GM12864 (cell line): Measurements from ENCODE around the gene BPTF.
"Not testable (repeated sequence)": the region's sequence is repeated elsewhere in the genome, so short reads cannot be mapped to it uniquely, and the experiment has no call there.

Source experiments
- DNase-seq: peaks from one replicate; pipeline ENCODE4 v3.0.0-alpha.2; 2011; ENCODE audit warnings: low read depth
- H3K4me3 ChIP-seq: 2 replicates; pipeline ENCODE4 v1.5.1; 2011; ENCODE audit warnings: mild to moderate bottlenecking, low read depth, low read length, control low read depth
- CTCF ChIP-seq: IDR thresholded peaks from 2 replicates; pipeline ENCODE4 v1.5.1; 2011; ENCODE audit warnings: low read depth, mild to moderate bottlenecking, moderate library complexity, low read length, control low read depth, inconsistent platforms; ENCODE audit errors: missing control alignments

Gene BPTF

GRCh38 chr17:68019675-68020408, 194.5 kb downstream of the BPTF start:
- peak overlapping the region; percentile 64 for H3K4me3 ChIP-seq
- peak; percentile 59 for TF ChIP-seq CTCF
- peak; percentile 91 for DNase-seq

GRCh38 chr17:68020409-68020756, 195.1 kb downstream of the BPTF start:
- peak overlapping the region; percentile 64 for H3K4me3 ChIP-seq
- no peak for DNase-seq
- TF ChIP-seq CTCF = no peak

GRCh38 chr17:68020791-68021190, 195.5 kb downstream of the BPTF start:
- DNase-seq = not testable (repeated sequence)
- H3K4me3 ChIP-seq = peak overlapping the region; percentile 64; the same call in 1 of the 2 replicates

- TF ChIP-seq CTCF = no peak
- H3K4me3 ChIP-seq = no peak overlapping the region
- no peak for DNase-seq
Measured at GRCh38 chr17:68021963-68022362, 196.7 kb downstream of the BPTF start.

- DNase-seq, H3K4me3 ChIP-seq: not testable (repeated sequence)
Measured at GRCh38 chr17:68022547-68022946, 197.2 kb downstream of the BPTF start.

GRCh38 chr17:68029512-68030215, 204.4 kb downstream of the BPTF start:
- H3K4me3 ChIP-seq = no peak overlapping the region
- no peak for DNase-seq

More at GRCh38 chr17:68029512-68030215, 204.4 kb downstream of the BPTF start:
- no peak for TF ChIP-seq CTCF
